ENCODE measurements around the gene STK11.

DNA sequence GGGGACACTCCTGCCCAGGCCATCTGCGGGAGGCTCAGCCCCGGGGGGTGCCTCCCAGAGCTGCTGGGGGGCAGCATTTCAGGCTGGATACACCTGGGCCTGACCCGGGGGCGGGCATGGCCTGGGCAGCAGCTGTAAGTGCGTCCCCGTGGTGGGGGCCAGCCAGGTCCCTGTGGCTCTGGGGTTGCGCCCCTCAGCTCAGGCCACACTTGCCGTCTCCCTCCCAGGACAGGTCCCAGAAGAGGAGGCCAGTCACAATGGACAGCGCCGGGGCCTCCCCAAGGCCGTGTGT, 20.6 kb downstream of the STK11 start:
- TF ChIP-seq, protein P1, sequence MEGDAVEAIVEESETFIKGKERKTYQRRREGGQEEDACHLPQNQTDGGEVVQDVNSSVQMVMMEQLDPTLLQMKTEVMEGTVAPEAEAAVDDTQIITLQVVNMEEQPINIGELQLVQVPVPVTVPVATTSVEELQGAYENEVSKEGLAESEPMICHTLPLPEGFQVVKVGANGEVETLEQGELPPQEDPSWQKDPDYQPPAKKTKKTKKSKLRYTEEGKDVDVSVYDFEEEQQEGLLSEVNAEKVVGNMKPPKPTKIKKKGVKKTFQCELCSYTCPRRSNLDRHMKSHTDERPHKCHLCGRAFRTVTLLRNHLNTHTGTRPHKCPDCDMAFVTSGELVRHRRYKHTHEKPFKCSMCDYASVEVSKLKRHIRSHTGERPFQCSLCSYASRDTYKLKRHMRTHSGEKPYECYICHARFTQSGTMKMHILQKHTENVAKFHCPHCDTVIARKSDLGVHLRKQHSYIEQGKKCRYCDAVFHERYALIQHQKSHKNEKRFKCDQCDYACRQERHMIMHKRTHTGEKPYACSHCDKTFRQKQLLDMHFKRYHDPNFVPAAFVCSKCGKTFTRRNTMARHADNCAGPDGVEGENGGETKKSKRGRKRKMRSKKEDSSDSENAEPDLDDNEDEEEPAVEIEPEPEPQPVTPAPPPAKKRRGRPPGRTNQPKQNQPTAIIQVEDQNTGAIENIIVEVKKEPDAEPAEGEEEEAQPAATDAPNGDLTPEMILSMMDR (IDR thresholded peaks at IDR 0.05): no peak
- TF ChIP-seq POLR2A (IDR thresholded peaks at IDR 0.05): no peak

Measured in breast epithelium (tissue), 3 donors.